ENCODE results near the gene MED25.

DNA sequence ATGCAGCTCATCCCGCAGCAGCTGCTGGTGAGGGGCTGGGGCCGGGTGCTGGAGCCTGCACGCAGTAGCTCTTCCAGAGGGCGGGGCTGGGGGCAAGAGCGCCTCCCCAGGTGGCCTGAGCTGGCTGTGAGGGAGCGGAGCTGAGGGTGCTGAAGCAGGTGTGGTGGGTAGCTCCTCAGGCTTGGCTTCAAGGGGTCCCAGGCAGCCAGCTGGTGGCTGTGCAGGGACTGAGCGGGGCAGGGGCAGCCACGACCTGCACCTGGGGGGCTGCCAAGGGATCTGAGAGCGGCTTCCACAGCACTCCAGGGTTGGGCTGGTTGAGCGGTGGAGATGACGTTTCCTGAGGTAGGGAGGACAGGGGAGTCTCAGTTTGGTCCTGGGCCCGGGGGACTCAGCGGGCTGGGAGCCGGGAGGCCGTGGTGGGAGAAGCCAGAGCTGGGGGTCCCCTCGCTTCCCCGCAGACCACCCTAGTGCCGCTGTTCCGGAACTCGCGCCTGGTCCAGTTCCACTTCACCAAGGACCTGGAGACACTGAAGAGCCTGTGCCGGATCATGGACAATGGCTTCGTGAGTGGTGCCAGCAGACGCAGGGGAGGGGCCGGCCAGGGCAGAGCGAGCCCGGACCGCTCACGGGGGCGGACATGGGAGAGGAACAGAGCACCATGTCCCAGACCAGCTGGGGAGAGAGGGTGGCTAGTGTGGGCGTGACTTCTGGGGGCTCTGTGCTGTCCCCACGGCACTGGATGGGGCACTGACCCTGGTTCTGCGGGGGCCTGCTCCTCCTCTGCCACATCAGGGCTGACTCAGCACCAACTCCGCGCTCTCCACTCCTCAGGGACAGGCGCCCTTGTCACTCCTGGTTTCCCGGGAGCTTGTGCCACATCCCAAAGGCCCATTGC, 40.2 kb downstream of the MED25 start:
- TF ChIP-seq, protein P1, sequence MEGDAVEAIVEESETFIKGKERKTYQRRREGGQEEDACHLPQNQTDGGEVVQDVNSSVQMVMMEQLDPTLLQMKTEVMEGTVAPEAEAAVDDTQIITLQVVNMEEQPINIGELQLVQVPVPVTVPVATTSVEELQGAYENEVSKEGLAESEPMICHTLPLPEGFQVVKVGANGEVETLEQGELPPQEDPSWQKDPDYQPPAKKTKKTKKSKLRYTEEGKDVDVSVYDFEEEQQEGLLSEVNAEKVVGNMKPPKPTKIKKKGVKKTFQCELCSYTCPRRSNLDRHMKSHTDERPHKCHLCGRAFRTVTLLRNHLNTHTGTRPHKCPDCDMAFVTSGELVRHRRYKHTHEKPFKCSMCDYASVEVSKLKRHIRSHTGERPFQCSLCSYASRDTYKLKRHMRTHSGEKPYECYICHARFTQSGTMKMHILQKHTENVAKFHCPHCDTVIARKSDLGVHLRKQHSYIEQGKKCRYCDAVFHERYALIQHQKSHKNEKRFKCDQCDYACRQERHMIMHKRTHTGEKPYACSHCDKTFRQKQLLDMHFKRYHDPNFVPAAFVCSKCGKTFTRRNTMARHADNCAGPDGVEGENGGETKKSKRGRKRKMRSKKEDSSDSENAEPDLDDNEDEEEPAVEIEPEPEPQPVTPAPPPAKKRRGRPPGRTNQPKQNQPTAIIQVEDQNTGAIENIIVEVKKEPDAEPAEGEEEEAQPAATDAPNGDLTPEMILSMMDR (conservative IDR thresholded peaks at IDR 0.05; ENCODE audit: low read length), result no peak
- no peak for TF ChIP-seq EZH2phosphoT487 (IDR thresholded peaks at IDR 0.05; ENCODE audit: borderline replicate concordance)

Measured in Loucy (cell line).